K562 (cell line): Measurements from ENCODE around the gene FARP1. TPM values are rescaled to one million over a fixed set of nuclear protein-coding genes. Genes with fewer than 3 reads are reported as not detected.

Experiments used
- ATAC-seq: fragments of 200-7000 bp; cut with Tn5 transposase; 3 replicates; pipeline ENCODE4 v1.9.1; 2020; ENCODE audit warnings: moderate library complexity
- BruUV-seq: library from RNA; stranded (reverse); fragments of 400-500 nt; replicated peaks from 2 replicates; lab custom pipeline; 2021; lab: Mats Ljungman, UMichigan
- CTCF ChIA-PET: fragments of 300-600 bp; formaldehyde crosslinking; extraction: SDS; loops from one replicate; lab custom pipeline; 2021; ENCODE audit warnings: low intra/inter-chr PET ratio; lab: Yijun Ruan, JAX
- POLR2A ChIA-PET: fragments of 300-600, 350-650 bp; sonication (Branson Sonifier 250); formaldehyde crosslinking; extraction: SDS; loops from one replicate; lab custom pipeline; 2021; ENCODE audit warnings: antibody characterized with exemption, inconsistent platforms; lab: Yijun Ruan, JAX
- DNase-seq, 4 experiments: peaks; one replicate each; pipeline versions ENCODE4 v3.0.0 to v3.0.0-alpha.2; 2011 to 2018; ENCODE audit warnings: low spot score in 3 of 4, mixed read lengths in 3 of 4; ENCODE audit errors: extremely low read depth in 1 of 4
- FAIRE-seq: peaks from 2 replicates; lab custom pipeline; 2011; peaks lifted over from hg19 to GRCh38; lab: Jason Lieb, UNC
- H2AFZ ChIP-seq: 2 replicates; pipeline ENCODE4 v1.6.0; 2011; ENCODE audit warnings: low read depth, low read length, control low read depth, inconsistent platforms
- H3K27ac ChIP-seq: fragments of 200-600 bp; 3 replicates; pipeline ENCODE4 v1.8.0; 2011; ENCODE audit warnings: low read depth, mild to moderate bottlenecking, control low read depth, inconsistent platforms, low read length, moderate library complexity, mixed read lengths; ENCODE audit errors: extremely low read depth
- H3K27me3 ChIP-seq, 2 experiments: fragments of 300-600 bp in 1 of 2; 2 replicates in 1 of 2; 3 replicates in 1 of 2; pipeline versions ENCODE4 v1.6.0 to v1.8.0; 2011; ENCODE audit warnings: inconsistent platforms in 2 of 2, low read length in 2 of 2, mild to moderate bottlenecking in 1 of 2, mixed read lengths in 1 of 2, moderate library complexity in 1 of 2; ENCODE audit not compliant: control insufficient read depth in 2 of 2, insufficient read depth in 2 of 2
- H3K36me3 ChIP-seq: fragments of 300-600 bp; 3 replicates; pipeline ENCODE4 v1.8.0; 2011; ENCODE audit warnings: mild to moderate bottlenecking, low read length, inconsistent platforms; ENCODE audit not compliant: control insufficient read depth, insufficient read depth
- H3K4me1 ChIP-seq, 2 experiments: fragments of 200-600 bp in 1 of 2; replicated peaks in 1 of 2; 2 replicates in 1 of 2; 3 replicates in 1 of 2; pipeline versions ENCODE4 v1.5.1 to v1.8.0; 2011; ENCODE audit warnings: inconsistent platforms in 2 of 2, low read length in 2 of 2, mild to moderate bottlenecking in 1 of 2, mixed read lengths in 1 of 2, moderate library complexity in 1 of 2; ENCODE audit not compliant: control insufficient read depth in 2 of 2, insufficient read depth in 2 of 2
- H3K4me2 ChIP-seq: 2 replicates; pipeline ENCODE4 v1.6.1; 2011; ENCODE audit warnings: low read length, control low read depth, inconsistent platforms, mixed read lengths; ENCODE audit not compliant: insufficient read depth
- H3K4me3 ChIP-seq: fragments of 200-600 bp; sonication (generic), shearing (Covaris generic); 2 replicates; pipeline ENCODE4 v1.5.1; 2016; ENCODE audit warnings: control low read depth, inconsistent platforms
- H3K79me2 ChIP-seq: fragments of 200-600 bp; 3 replicates; pipeline ENCODE4 v1.8.0; 2011; ENCODE audit warnings: low read length, inconsistent platforms; ENCODE audit not compliant: control insufficient read depth, insufficient read depth
- H3K9ac ChIP-seq, 2 experiments: 2 replicates each; pipeline versions ENCODE4 v1.6.0 to v1.6.1; 2011; ENCODE audit warnings: low read depth in 2 of 2, low read length in 2 of 2, control low read depth in 1 of 2, inconsistent platforms in 1 of 2, mild to moderate bottlenecking in 1 of 2, mixed read lengths in 1 of 2; ENCODE audit not compliant: insufficient read depth in 1 of 2
- H3K9me1 ChIP-seq: one replicate; pipeline ENCODE4 v1.6.0; 2011; ENCODE audit warnings: inconsistent platforms, mild to moderate bottlenecking, low read length, moderate library complexity; ENCODE audit not compliant: control insufficient read depth, insufficient read depth
- H3K9me3 ChIP-seq: replicated peaks from 2 replicates; pipeline ENCODE4 v1.5.1; 2011; ENCODE audit warnings: low read depth, low read length, inconsistent platforms; ENCODE audit not compliant: control insufficient read depth, insufficient read depth
- H4K20me1 ChIP-seq: replicated peaks from 2 replicates; pipeline ENCODE4 v1.6.1; 2011; ENCODE audit warnings: low read length, inconsistent platforms, mixed read lengths; ENCODE audit not compliant: control insufficient read depth, insufficient read depth
- ADNP ChIP-seq: fragments of 200-800 bp; sonication (Bioruptor generic); IDR thresholded peaks from 2 replicates; pipeline ENCODE4 v1.6.1; 2016; ENCODE audit warnings: missing genetic modification characterization, missing compliant biosample characterization
- ASH1L ChIP-seq: fragments of 450-650 bp; IDR thresholded peaks from 2 replicates; pipeline ENCODE4 v1.6.1; 2018; ENCODE audit warnings: borderline replicate concordance, mild to moderate bottlenecking, low read depth; ENCODE audit not compliant: partially characterized antibody
- CAMTA2 ChIP-seq: fragments of 250-450 bp; sonication (Bioruptor Pico); conservative IDR thresholded peaks from 2 replicates; pipeline ENCODE4 v1.5.1; 2022
- EZH2 ChIP-seq: IDR thresholded peaks from 2 replicates; pipeline ENCODE4 v1.6.1; 2012; ENCODE audit warnings: low read depth, mild to moderate bottlenecking, inconsistent platforms, low read length, borderline replicate concordance
- FUS ChIP-seq: fragments of 200-400 bp; formaldehyde crosslinking; optimal IDR thresholded peaks from 2 replicates; pipeline ENCODE3; 2017; ENCODE audit warnings: low read depth, low read length
- HDAC6 ChIP-seq: IDR thresholded peaks from 2 replicates; pipeline ENCODE4 v1.6.1; 2012; ENCODE audit warnings: low read depth, mild to moderate bottlenecking, control low read depth, inconsistent platforms, low read length, moderate library complexity
- MEF2D ChIP-seq: conservative IDR thresholded peaks from 2 replicates; pipeline ENCODE4 v1.6.1; 2016; ENCODE audit warnings: low read depth, missing genetic modification characterization, missing compliant biosample characterization
- MLLT1 ChIP-seq, 2 experiments: fragments of 450-650 bp; IDR thresholded peaks; 2 replicates each; pipeline ENCODE4 v1.6.1; 2016
- NCOA6 ChIP-seq: fragments of 450-650 bp; IDR thresholded peaks from 2 replicates; pipeline ENCODE4 v1.6.1; 2017; ENCODE audit warnings: mild to moderate bottlenecking
- NONO ChIP-seq, 2 experiments: fragments of 200-400 bp in 1 of 2; fragments of 450-650 bp in 1 of 2; formaldehyde crosslinking in 1 of 2; IDR thresholded peaks; 2 replicates each; pipeline ENCODE4 v1.6.1; 2017; ENCODE audit warnings: low read depth in 2 of 2, mild to moderate bottlenecking in 2 of 2, moderate library complexity in 2 of 2, low read length in 1 of 2
- SNIP1 ChIP-seq: fragments of 450-650 bp; IDR thresholded peaks from 2 replicates; pipeline ENCODE4 v1.7.1; 2017; ENCODE audit warnings: low read depth, mild to moderate bottlenecking
- SRSF7 ChIP-seq: fragments of 200-400 bp; formaldehyde crosslinking; optimal IDR thresholded peaks from 2 replicates; pipeline ENCODE3; 2017; ENCODE audit warnings: mild to moderate bottlenecking, low read depth, low read length
- TAF15 ChIP-seq: fragments of 200-400 bp; formaldehyde crosslinking; IDR thresholded peaks from 2 replicates; pipeline ENCODE4 v1.6.1; 2017; ENCODE audit warnings: mild to moderate bottlenecking, low read depth, low read length, moderate library complexity
- ZKSCAN1 ChIP-seq: fragments of 150-350 bp; IDR thresholded peaks from 2 replicates; pipeline ENCODE4 v1.6.1; 2016; ENCODE audit warnings: low read depth, low read length
- ZNF146 ChIP-seq: IDR thresholded peaks from one replicate; pipeline ENCODE4 v1.6.1; 2018; ENCODE audit warnings: missing compliant biosample characterization; ENCODE audit not compliant: unreplicated experiment
- ZNF263 ChIP-seq: sonication (generic); formaldehyde crosslinking; IDR thresholded peaks from 2 replicates; pipeline ENCODE4 v1.8.0; 2022; ENCODE audit warnings: mild to moderate bottlenecking, missing genetic modification reagents, borderline replicate concordance
- ZNF717 ChIP-seq: fragments of 250-450 bp; sonication (Bioruptor Pico); IDR thresholded peaks from 2 replicates; pipeline ENCODE4 v1.5.0; 2021
- WGBS: fragments of 100-300 bp; shearing (Covaris generic); methylation state at CpG from one replicate; pipeline ENCODE4 v1.1.6; 2016; ENCODE audit warnings: low coverage, mixed read lengths; ENCODE audit not compliant: insufficient coverage; ENCODE audit errors: missing lambda C conversion rate; 5-methylcytosine and 5-hydroxymethylcytosine counted together
- in situ Hi-C: fragments of 300-500 bp; cut with MboI; formaldehyde crosslinking; loops from 4 replicates; pipeline ENCODE4 v1.15.0; 2018; ENCODE audit warnings: inconsistent platforms, mixed read lengths
- intact Hi-C: fragments of 100-400 bp; cut with micrococcal nuclease; formaldehyde crosslinking; loops from 2 replicates; pipeline ENCODE4 v1.14.2; 2022
- polyA plus RNA-seq, 8 experiments: library from polyadenylated mRNA; depleted of rRNA in 4 of 8; stranded (reverse) in 5 of 8; unstranded in 3 of 8; fragments of >200 nt; fragmentation: Nextera tagmentation in 2 of 8; fragmentation: Illumina TruSeq in 1 of 8; extraction: Ambion mirVana in 2 of 8; extraction: Trizol in 1 of 8; gene quantifications; 2 replicates each; pipeline versions ENCODE4 v1.2.1 to v1.2.3, GENCODE V29; 2011 to 2014; ENCODE audit warnings: inconsistent platforms in 1 of 8, missing spikeins in 1 of 8
- total RNA-seq, 7 experiments: library from RNA; depleted of rRNA in 6 of 7; stranded (reverse); fragments of >200 nt in 6 of 7; fragmentation: Illumina TruSeq in 2 of 7; extraction: Trizol in 2 of 7; gene quantifications; 2 replicates each; pipeline versions ENCODE4 v1.2.1 to v1.2.3, GENCODE V29; 2011 to 2021; ENCODE audit warnings: low replicate concordance in 1 of 7
- TF ChIP-seq, protein P1 (sequence below): sonication (generic); formaldehyde crosslinking; IDR thresholded peaks from 2 replicates; pipeline ENCODE4 v1.8.1; 2023; ENCODE audit warnings: mild to moderate bottlenecking, missing genetic modification reagents

FARP1 gene
- total and polyA plus RNA-seq, 9 of the 15 experiments (the other 6 are each of a cell fraction or from before 2014, with no cell fraction given), result 0.03 to 0.29 (median 0.05) TPM; not detected in 3

DNA sequence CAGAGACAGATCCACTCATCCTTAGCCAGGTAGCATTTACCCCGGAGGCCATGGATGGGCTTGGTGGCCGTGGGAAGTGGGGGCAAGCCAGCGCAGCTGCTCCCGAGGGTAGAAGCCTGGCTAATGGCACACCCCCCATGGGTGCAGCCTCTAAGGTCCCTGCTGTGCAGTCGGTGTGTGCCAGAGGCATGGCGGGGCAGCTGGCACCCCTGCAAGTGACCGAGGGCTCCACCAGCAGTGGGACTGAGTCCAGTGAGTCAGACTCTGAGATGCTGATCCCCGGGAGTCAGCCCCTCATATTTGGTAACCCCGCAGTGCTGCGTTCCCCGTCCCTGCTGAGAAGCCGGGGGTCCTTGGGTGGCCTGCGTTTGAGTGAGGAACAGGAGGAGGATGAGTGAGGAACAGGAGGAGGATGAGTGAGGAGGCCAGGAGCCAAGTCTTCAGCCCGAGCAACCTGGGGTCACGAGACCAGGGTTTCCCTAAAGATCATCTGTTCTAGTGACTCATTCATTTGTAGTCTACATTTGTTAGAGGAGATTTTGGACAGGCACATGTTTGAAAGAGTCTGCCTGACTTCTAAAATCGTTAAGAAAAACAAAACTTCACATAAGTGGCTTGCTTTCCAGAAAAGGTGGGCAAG, 253.3 kb downstream of the FARP1 start:
- Histone ChIP-seq H3K4me3 (no peak overlapping the region), H2AFZ (no peak overlapping the region), H3K9me1 (no peaks in the 10 kb centered on the region), H3K4me1 (no peaks in the 10 kb centered on the region; a peak in 1 of 5 replicates), H3K27ac (no peak overlapping the region), H3K9me3 (no peaks in the 10 kb centered on the region), H3K4me2 (no peak overlapping the region), H4K20me1 (no peaks in the 10 kb centered on the region; the same call in 1 of the 2 replicates), H3K79me2 (no peaks in the 10 kb centered on the region), H3K36me3 (no peaks in the 10 kb centered on the region), H3K9ac (no peak overlapping the region), H3K27me3 (peaks cover 14 to 33% of the 10 kb centered on the region in 2 experiments; a peak in 4 of 5 replicates)
- WGBS, result 1% methylated on average over 12 of the region's 16 CpGs
- ATAC-seq (no peak), DNase-seq (no peak), FAIRE-seq (no peak)
- ChIA-PET POLR2A (no interaction called here), CTCF (no interaction called here)
- intact Hi-C loops, result no loop called here
- no TSS peak for BruUV-seq
- in situ Hi-C loops, result no loop called here
- TF ChIP-seq ZKSCAN1, result no peak
- TF ChIP-seq, protein P1, sequence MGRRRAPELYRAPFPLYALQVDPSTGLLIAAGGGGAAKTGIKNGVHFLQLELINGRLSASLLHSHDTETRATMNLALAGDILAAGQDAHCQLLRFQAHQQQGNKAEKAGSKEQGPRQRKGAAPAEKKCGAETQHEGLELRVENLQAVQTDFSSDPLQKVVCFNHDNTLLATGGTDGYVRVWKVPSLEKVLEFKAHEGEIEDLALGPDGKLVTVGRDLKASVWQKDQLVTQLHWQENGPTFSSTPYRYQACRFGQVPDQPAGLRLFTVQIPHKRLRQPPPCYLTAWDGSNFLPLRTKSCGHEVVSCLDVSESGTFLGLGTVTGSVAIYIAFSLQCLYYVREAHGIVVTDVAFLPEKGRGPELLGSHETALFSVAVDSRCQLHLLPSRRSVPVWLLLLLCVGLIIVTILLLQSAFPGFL (CRISPR knock-in tag), result no peak
- TF ChIP-seq SRSF7, result no peak
- no peak for TF ChIP-seq EZH2
- no peak for TF ChIP-seq ZNF263 (CRISPR knock-in tag)
- TF ChIP-seq ZNF146 (CRISPR knock-in tag), result no peak
- no peak for TF ChIP-seq FUS
- TF ChIP-seq ASH1L, result no peak
- TF ChIP-seq ZNF717, result no peak
- TF ChIP-seq MEF2D (tag), result no peak
- TF ChIP-seq MLLT1 (IDR thresholded peaks at IDR 0.05), result no peak
- TF ChIP-seq SNIP1, result no peak
- no peak for TF ChIP-seq NONO (IDR thresholded peaks at IDR 0.05; ENCODE audit: low read depth in 2 of 2, low read length in 1 of 2)
- no peak for TF ChIP-seq NCOA6
- TF ChIP-seq ADNP (tag), result no peak
- no peak for TF ChIP-seq HDAC6
- TF ChIP-seq TAF15, result no peak
- TF ChIP-seq CAMTA2 (CRISPR knock-in tag), result no peak
